Measurements from ENCODE around the gene POLDIP2.

DNA sequence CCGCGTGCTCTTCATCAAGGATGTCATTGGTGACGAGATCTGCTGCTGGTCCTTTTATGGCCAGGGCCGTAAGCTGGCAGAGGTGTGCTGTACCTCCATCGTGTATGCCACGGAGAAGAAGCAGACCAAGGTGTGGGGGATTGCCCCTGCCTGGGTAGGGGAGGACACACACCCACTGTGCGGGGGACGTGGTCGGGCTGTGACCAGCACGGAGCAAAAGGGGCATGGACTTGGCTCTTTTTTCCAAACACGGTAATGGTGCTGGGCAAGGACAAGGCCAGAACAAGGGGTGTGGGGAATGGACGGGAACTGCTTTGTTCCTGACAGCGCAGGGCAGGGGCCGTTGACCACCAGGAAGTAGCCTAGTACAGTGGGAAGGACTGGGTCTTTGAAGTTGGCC, 15.0 kb downstream of the POLDIP2 start:
- TF ChIP-seq, protein P1, sequence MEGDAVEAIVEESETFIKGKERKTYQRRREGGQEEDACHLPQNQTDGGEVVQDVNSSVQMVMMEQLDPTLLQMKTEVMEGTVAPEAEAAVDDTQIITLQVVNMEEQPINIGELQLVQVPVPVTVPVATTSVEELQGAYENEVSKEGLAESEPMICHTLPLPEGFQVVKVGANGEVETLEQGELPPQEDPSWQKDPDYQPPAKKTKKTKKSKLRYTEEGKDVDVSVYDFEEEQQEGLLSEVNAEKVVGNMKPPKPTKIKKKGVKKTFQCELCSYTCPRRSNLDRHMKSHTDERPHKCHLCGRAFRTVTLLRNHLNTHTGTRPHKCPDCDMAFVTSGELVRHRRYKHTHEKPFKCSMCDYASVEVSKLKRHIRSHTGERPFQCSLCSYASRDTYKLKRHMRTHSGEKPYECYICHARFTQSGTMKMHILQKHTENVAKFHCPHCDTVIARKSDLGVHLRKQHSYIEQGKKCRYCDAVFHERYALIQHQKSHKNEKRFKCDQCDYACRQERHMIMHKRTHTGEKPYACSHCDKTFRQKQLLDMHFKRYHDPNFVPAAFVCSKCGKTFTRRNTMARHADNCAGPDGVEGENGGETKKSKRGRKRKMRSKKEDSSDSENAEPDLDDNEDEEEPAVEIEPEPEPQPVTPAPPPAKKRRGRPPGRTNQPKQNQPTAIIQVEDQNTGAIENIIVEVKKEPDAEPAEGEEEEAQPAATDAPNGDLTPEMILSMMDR (IDR thresholded peaks at IDR 0.05) = no peak
- TF ChIP-seq POLR2A (IDR thresholded peaks at IDR 0.05) = no peak
